Measurements from ENCODE around the gene RTP3.
"Not testable (repeated sequence)": the region's sequence is repeated elsewhere in the genome, so short reads cannot be mapped to it uniquely, and the experiment has no call there.

RTP3 gene

DNA sequence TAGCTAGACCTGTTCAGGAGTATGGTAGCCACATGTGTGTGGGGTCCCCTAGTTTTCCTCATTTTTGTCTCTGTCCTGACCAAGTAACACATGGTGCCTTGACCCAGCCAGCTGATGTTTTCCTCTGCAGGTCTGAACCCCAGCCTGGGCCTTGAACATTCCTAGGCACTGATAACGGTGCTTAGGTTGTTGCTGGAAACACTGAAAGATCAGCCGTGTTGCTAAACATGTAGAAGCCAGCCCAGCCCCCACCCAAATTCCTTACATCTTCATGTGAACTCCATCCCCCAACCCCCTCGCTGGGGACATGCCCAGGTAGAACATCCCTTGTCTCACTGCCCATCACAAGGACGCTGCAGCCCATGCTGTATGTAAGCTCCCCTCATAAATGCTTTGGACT lies 18.7 kb downstream of the RTP3 start:
- in situ Hi-C loops (cut with MboI; ENCODE audit: low sequenced_read_pairs) = no loop called here

DNA sequence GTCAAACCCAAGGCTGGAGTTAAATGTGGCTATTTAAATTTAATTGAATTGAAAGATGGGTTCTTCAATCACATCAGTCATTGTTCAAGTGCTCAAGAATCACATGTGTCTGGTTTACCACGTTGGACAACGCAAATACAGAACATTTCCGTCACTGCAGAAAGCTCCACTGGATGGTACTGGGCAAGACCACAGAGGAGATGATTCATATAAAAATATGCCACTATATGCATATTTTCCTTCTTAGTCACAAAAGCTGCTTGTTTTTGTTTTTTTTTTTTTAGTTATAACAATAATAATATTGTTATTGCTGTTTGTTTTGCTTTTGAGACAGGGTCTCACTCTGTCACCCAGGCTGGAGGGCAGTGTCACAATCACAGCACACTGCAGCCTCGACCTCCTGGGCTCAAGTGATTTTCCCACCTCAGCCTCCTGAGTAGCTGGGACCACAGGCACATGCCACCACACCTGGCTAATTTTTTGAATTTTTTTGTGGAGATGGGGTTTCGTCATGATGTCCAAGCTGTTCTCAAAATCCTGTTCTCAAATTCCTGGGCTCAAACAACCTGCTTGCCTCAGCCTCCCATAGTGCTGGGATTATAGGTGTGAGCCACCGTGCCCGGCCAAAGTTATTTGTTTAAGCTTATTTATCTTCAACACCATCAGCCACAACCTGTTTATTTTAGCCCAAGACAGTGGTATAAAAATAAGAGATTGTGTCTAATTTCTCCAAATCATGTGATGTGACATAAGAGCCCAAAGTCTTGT lies 19.4 kb downstream of the RTP3 start:
- in situ Hi-C loops (cut with MboI; ENCODE audit: low sequenced_read_pairs) = no loop called here

DNA sequence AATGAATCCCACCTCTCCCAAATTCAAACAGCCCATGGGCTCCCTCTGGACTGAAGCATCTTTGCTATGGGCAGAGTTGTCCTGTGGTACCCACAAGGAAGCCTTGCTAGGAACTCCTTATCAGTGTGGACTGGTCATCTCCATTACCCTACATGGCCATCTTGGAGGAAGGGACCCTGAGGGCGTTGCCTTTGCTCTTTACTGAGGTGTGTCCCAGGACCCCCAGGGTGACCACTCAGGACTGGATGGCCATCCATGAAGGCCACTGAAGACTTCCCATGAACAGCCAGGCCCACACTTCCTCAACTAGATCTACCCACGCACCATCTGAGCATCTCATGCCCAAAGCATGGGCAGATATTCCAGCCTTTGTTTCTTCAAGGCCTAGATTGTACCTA lies 20.0 kb downstream of the RTP3 start:
- in situ Hi-C loops (cut with MboI; ENCODE audit: low sequenced_read_pairs) = no loop called here

DNA sequence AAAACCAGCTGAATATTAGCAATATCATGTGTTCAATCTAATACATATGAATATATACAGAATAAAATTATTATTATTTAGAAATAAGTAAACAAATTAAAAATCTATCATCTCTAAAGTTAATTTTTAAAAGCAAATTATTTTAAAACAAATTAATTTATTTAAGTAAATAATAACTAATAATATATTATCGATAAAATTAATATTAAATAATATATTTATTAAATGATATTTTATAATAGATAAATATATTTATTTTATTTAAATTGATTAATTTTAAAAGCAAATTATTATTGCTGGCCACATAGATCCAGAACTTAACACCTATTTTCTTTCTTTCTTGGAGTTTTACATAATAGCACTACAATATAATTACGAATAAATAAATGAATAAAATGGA lies 22.2 kb downstream of the RTP3 start:
- in situ Hi-C loops (cut with MboI; ENCODE audit: low sequenced_read_pairs) = no loop called here

DNA sequence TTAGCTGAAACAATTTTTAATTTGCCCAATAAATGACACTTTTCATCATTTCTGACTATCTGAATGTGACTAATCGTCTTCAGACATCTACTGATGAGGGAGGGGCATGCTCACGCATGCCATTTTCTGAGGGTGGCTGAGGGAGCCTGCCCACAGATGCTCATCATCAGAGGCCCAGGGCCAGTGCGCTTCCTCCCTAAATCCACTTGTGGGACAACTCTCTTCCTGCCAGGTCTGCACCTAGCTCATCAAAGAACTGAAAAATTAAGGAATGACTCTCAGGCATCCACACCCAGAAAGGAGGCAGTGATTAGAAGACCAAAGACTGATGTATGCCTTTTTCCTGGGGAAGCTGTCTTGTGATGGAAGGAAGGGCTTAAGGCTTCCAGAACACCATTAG lies 22.8 kb downstream of the RTP3 start:
- in situ Hi-C loops (cut with MboI; ENCODE audit: low sequenced_read_pairs) = no loop called here

DNA sequence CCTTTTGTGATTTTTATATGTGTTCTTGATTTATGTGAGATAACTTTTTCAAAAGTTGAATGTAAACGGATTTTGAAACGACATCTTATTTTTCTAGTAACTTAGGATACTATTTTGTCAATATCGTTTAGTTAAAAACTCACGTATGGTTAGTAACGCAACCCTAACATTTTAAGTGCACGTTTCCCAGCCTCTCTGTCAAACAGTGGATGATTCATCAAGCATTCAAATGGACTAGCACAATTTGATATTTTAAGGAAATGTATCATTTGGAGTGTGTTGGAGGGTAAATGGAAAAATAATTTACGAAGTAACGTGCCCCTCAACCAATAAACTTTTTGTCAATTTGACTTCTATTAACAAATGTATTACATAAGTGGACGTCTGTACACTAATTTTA lies 23.3 kb downstream of the RTP3 start:
- in situ Hi-C loops (cut with MboI; ENCODE audit: low sequenced_read_pairs) = no loop called here

DNA sequence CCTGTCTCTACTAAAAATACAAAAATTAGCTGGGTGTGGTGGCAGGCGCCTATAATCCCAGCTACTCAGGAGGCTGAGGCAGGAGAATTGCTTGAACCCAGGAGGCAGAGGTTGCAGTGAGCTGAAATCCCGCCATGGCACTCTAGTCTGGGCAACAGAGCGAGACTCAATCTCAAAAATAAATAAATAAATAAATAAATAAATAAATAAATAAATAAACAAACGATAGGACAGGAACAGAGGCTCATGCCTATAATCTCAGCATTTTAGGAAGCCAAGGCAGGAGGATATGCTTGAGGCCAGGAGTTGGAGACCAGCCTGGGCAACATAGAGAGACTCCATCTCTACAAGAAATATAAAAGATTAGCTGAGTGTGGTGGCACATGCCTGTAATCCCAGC lies 24.4 kb downstream of the RTP3 start:
- in situ Hi-C loops (cut with MboI; ENCODE audit: low sequenced_read_pairs) = not testable (repeated sequence)

DNA sequence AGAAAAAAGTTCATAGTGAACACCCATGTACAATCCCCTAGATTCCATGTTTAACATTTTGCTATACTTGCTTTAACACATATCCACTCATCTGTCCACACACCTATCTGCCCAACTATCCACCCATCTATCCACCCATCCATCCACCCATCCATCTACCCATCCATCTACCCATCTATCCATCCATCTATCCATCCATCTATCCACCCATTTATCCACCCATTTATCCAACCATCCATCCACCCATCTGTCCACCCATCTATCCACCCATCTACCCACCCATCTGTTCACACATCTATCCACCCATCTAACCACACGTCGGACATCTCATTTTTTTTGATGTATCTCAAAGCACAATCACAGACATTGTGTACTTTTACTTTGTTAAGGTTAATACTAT lies 25.8 kb downstream of the RTP3 start:
- in situ Hi-C loops (cut with MboI; ENCODE audit: low sequenced_read_pairs) = no loop called here

DNA sequence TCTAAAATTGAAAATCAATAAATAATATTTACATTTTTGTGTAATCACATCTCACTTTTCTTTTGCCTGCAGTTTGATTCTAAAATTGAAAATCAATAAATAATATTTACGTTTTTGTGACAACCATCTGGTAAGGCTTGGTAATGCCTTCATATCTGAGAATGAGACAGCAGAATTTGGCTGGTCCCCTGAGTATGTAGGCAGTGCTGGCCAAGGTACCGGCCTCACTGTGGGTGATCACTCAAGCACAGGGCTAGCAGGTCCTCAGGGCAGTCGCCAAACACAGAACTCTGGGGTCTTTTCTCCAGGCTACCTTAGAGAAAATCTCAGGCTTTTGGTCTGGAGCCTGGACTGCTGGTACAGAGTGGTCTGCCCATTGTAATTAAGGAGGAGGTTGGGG lies 26.2 kb downstream of the RTP3 start:
- in situ Hi-C loops (cut with MboI; ENCODE audit: low sequenced_read_pairs) = no loop called here

DNA sequence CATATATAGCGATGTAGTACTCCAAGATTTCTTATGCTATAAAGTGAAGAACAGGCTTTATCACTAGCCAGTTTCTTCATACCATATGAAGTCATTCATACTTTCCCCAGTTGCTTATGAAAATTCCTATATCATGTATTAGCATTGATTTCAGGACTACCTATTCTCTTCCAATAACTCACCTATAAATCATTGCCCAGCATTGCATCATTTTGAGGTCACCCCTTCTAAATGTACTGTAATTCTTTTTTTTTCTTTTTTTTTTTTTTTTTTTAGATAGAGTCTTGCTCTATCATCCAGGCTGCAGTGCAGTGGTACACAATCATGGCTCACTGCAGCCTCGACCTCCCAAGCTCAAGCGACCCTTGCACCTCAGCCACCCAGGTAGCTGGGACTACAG lies 27.1 kb downstream of the RTP3 start:
- in situ Hi-C loops (cut with MboI; ENCODE audit: low sequenced_read_pairs) = no loop called here

DNA sequence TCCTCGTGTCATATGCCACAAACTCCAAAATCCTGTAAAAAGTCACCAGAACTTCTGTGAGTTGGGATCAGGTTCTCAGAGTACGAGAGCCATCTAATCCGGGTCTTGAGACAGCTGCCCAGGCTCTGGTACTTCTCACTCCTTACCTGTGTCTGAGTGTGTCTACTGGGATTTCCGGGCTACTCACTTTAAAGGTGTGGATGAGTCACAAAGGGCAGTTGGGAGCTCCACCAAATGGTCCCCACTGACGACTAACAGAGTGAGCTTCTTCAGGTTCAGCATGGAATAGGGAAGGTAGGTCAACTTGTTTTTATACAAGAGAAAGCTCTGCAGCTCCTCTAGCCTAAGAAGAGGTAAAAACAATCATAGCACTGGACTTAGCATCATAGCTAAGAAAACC lies 29.5 kb downstream of the RTP3 start:
- in situ Hi-C loops (cut with MboI; ENCODE audit: low sequenced_read_pairs) = no loop called here

DNA sequence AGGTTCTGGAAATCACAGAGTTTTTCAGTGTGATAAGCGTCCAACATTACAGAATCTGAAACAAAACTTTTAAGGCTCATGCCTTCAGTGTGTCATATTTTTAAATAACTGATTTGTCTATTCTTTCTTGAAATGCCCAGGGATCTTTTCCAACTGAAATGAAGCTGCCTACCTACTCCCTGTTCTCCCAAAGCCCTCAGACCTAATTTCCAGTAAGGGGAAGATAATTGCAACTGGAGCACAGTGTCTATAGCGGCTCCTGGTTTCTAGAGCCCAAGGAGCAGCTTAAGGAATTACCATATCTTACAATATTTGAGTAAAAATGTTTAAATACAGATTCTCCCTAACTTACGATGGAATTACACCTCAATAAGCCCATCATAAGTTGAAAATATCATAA lies 35.3 kb downstream of the RTP3 start:
- in situ Hi-C loops (cut with MboI; ENCODE audit: low sequenced_read_pairs) = no loop called here

DNA sequence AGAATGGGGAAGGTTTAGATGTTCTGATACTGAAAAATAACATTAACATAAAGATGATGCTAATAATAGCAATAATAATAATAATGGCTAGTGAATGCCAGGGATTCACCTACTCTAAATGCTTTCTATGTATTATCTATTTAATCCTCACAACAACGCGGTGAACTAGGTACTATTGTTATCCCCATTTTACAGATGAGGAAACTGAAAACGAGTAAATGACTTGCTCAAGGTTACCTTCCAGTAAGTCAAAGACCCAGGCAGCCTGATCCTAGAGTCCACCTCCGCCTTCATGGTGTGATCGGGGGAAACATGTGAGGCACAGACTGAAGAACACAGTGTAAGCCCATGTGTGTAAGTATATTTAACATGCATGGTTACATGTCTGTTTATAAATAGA lies 38.0 kb downstream of the RTP3 start:
- in situ Hi-C loops (cut with MboI; ENCODE audit: low sequenced_read_pairs) = no loop called here

DNA sequence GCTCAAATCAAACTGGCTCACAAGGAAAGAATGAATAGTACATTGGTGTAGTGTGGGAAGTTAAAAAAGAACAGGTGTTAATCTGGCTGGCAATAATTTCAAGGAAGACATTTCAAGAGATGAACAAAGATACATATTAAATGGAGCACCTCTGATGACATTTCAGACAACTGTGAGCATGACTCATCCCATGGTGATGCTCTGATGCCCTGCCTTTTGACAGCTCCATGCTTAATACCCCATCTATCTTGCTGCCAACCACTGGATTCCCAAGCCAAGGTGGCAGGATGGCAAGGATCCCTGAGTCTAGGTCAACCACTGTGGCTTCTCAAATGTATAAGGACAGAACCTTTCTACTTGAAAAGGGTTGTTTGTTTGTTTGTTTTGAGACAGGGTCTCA lies 39.0 kb downstream of the RTP3 start:
- in situ Hi-C loops (cut with MboI; ENCODE audit: low sequenced_read_pairs) = no loop called here

DNA sequence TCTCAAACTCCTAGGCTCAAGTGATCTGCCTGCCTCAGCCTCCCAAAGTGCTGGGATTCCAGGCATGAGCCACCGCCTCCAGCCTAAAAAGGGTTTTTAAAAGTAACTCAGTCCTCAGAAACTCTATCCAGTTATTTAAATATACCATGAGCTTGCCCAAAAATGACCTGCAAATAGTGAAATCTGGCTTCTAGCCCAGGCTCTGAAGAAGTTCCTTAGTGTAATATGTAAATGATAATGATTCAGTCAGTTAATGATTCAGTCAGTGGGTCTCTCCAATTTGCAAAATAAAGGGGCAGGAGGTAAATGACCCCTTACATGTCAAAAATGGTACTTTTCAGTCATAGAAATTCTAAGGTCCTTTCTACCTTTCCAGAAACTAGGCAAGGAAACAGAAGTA lies 39.5 kb downstream of the RTP3 start:
- in situ Hi-C loops (cut with MboI; ENCODE audit: low sequenced_read_pairs) = no loop called here

DNA sequence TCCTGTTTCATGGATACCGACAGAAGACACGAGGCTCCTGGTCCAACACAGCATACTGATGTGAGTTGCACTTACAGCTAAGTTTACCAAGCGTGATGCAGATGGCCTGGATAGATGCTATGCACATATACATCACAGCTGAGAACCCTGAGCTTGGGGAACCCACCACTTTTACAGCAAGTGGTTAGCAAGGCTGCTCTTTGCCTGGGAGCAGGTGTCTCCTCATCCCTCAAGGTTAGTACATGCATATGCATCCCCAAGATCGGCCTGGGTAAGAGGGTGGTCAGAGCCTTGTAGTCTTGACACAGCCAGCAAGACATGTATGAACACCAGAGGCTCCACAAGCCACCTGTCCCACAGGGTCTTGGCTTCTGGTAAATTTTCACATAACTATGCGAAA lies 40.0 kb downstream of the RTP3 start:
- in situ Hi-C loops (cut with MboI; ENCODE audit: low sequenced_read_pairs) = no loop called here

DNA sequence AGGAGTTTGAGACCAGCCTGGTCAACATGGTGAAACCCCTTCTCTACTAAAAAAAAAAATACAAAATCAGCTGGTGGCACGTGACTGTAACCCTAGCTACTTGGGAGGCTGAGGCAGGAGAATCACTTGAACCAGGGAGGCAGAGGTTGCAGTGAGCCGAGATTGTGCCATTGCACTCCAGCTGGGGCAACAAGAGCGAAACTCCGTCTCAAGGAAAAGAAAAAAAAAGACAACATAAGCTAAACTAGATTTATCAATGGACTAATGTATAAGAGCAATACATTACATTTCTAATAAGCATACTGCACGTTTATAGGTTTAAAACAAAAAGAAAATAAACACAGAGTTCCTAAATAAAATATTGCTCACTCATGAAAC lies 40.6 kb downstream of the RTP3 start:
- in situ Hi-C loops (cut with MboI; ENCODE audit: low sequenced_read_pairs) = not testable (repeated sequence)

DNA sequence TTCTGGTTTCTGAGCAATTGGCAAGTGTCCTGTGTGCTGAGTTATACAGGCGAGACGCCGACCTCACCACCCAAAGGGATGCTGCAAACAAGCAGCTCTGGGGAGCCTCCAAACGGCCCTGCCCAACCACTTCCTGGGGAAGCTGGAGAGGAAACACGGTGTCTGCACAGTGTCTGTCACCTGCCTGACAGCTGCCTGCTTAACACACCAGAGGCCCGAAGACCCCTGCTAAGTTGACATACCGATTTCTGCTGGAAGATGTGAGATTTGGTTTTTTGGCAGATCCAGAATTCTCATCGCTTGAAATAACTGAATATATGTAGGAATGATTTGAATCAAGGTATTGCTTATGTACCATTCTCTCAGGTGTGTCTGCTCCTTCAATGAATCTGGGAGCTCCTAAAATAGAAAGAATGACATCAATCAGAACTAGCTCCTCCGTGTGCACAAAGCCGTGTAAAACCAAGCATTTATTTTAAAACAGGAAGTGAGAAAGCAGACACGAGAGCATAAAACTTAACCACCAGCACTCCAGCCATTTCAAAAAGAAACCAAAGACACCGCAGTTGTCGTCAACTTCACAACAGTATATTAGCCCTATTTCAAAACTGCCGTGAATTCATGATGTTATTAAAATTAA lies 41.1 kb downstream of the RTP3 start:
- in situ Hi-C loops (cut with MboI; ENCODE audit: low sequenced_read_pairs) = no loop called here

DNA sequence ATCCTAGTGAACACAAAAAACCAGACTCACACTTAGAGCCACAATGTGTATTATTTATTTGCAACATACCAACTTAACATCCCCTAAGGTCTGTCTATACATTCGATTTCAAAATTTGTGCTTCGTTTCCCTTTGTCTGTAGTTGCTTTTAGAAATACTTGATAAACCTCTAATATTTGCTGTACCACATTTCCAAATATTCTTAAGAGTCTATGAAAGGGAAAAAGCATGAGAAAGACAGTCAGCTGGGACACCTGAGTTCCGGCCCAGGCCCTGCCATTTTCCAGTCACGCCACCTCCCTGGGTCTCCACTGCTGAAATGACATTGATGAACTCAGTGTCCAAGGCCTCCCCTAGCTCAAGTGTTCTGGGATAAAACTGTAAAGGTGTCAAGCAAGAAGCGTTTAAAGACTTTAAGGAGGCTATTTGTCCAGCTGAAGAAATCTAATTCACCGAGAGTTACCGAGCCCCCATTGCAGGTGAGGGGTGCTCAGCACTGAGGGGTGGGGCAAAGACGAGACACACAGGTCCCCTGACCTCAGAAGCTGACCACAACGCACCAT lies 41.7 kb downstream of the RTP3 start:
- in situ Hi-C loops (cut with MboI; ENCODE audit: low sequenced_read_pairs) = no loop called here

DNA sequence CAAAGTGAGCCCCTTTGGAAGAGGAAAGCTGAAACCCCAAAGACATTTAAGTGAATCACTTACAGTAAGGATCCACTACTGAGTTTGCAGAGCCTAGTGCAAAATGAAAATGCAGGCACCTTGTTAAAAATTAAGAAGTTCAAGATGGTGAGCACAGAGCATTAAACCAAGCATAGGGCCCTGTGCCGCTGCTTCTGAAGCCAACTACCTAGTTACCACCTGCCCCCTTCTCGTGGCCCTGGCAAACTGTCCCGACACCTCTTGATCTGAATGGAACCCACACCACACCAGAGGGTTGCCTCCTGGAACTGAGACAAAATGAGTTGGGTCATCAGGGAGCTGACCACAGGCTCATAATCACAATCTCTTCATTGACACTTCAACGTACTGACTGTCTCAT lies 42.8 kb downstream of the RTP3 start:
- in situ Hi-C loops (cut with MboI; ENCODE audit: low sequenced_read_pairs) = no loop called here

DNA sequence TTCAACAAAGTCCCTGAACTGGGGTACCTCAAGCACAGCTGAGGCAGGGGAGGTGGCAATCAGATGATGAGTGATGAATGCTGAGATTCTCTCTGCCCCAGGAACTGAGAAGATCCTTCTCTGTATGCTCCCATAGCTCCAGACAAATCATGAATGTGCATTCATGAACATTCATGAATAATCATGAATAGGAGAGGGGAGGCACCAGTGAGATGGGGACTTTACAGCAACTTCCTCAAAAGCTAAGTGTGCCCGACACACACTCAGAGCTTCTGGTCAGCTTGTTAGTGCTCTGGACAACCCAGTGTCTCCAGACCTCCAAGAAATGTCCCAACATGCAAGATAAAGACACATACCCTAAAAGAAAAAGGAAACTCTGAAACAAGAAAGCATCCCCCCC lies 44.1 kb downstream of the RTP3 start:
- in situ Hi-C loops (cut with MboI; ENCODE audit: low sequenced_read_pairs) = no loop called here

DNA sequence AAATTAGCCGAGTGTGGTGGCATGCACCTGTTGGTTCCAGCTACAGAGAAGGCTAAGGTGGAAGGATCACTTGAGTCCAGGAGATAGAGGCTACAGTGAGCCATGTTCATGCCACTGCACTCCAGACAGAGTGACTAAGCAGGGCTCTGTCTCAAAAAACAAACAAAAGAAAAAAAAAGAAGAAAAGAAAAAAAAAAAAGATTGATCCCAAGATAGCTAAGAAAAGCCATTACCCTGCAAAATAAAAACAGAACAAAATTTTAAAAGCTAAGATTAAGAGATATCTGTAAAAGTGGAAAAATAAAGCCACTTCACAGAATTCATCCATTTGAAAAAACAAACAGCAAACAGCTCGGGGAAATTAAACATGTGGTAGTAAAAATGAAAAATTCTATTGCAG lies 44.6 kb downstream of the RTP3 start:
- in situ Hi-C loops (cut with MboI; ENCODE audit: low sequenced_read_pairs) = no loop called here

DNA sequence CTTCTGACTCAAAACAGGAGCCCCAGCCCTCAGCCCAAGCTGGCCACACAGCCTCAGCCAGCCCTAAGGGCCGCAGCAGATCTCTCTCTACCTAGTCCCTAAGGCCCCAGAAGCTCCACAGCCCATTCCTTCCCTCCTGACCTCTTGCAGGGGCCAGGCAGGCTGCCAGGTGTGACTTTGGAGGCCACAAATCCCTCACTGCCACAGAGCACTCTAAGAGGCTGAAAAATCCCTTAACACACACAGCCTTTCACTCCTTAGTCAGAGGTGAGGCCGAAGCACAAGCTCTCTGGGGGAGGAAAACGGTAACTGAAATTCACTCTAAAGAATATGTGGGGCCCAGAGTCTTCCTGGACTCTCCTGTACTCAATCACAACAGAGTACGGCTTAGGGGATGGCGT lies 45.0 kb downstream of the RTP3 start:
- in situ Hi-C loops (cut with MboI; ENCODE audit: low sequenced_read_pairs) = no loop called here
